ENCODE measurements around the gene CLASP2. TPM values are rescaled to one million over a fixed set of nuclear protein-coding genes. Genes with fewer than 3 reads are reported as not detected.
"Not testable (repeated sequence)": the region's sequence is repeated elsewhere in the genome, so short reads cannot be mapped to it uniquely, and the experiment has no call there.

CLASP2 gene
- total RNA-seq, 5 donors from 2014 or later (not counting 1 experiment from before 2014, with no cell fraction given), result 54.0 to 80.1 (median 60.5) TPM

DNA sequence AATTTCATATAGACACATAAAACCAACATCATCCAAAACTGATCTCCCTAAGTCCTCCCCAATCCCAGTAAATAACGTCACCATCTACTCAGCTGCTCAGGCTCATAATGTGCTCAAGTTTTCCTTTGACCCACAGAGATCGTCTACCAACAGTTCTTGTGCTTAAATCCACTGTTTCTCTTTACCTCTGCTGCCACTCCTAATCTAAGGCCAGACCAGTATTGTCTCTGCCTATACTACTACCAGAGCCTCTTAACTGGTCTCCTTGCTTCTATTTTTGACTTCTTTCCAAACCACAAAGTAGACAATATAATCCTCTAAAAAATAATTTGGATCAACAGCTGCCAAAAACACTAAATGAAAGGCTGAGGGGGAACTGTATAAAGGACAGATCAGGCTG lies 65.3 kb downstream of the CLASP2 start:
- Mint-ChIP-seq H3K27ac (no peak overlapping the region), H3K4me3 (no peak overlapping the region), H3K36me3 (no peaks in the 10 kb centered on the region), H3K4me1 (peaks cover 31 to 37% (median 34%) of the 10 kb centered on the region in 3 donors), H3K27me3 (no peaks in the 10 kb centered on the region), H3K9me3 (no peaks in the 10 kb centered on the region)
- 93% methylated on average over 2 of the region's 2 CpGs for WGBS (ENCODE audit: insufficient coverage)
- H3K9me3 ChIP-seq, result no peaks in the 10 kb centered on the region
- ATAC-seq (replicated peaks in 1 of 4) (no peak), DNase-seq (no peak)
- POLR2A ChIA-PET, result no interaction called here
- H3K4me3 ChIP-seq (ENCODE audit: control insufficient read depth in 1 of 2, extremely low read depth in 1 of 2, low read length in 1 of 2), result no peak overlapping the region
- H3K4me1 ChIP-seq (ENCODE audit: control insufficient read depth in 1 of 2, extremely low read depth in 1 of 2, insufficient read depth in 2 of 2, low read length in 2 of 2), result no peaks in the 10 kb centered on the region
- H3K36me3 ChIP-seq (ENCODE audit: control insufficient read depth in 2 of 2, extremely low read depth in 1 of 2, insufficient read depth in 1 of 2, low read length in 1 of 2), result no peaks in the 10 kb centered on the region
- CTCF ChIA-PET, result no interaction called here
- no peaks in the 10 kb centered on the region for H3K27me3 ChIP-seq (replicated peaks in 1 of 2; ENCODE audit: control insufficient read depth in 2 of 2, extremely low read depth in 1 of 2, insufficient read depth in 2 of 2, low read length in 1 of 2)
- H3K27ac ChIP-seq (ENCODE audit: low read length), result no peak overlapping the region

DNA sequence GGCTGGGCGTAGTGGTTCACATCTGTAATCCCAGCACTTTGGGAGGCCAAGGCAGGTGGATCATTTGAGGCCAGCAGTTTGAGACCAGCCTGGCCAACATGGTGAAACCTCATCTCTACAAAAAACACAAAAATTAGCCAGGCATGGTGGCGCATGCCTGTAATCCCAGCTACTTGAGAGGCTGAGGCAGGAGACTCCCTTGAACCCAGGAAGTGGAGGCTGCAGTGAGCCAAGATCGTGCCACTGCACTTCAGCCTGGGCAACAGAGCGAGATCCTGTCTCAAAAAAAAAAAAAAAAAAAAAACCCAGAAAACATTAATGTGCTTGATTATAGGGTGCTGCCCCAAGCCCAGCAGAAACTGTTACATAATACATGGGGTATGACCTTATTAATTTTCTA lies 67.0 kb downstream of the CLASP2 start:
- no CpG with 5 or more reads among the region's 4 CpGs for WGBS (ENCODE audit: insufficient coverage)
- H3K27me3 Mint-ChIP-seq; H3K4me3 ChIP-seq (ENCODE audit: control insufficient read depth in 1 of 2, extremely low read depth in 1 of 2, low read length in 1 of 2); ATAC-seq (replicated peaks in 1 of 4); H3K27me3 ChIP-seq (replicated peaks in 1 of 2; ENCODE audit: control insufficient read depth in 2 of 2, extremely low read depth in 1 of 2, insufficient read depth in 2 of 2, low read length in 1 of 2); H3K9me3 Mint-ChIP-seq; CTCF ChIA-PET; H3K27ac ChIP-seq (ENCODE audit: low read length); H3K27ac Mint-ChIP-seq; H3K4me1 ChIP-seq (ENCODE audit: control insufficient read depth in 1 of 2, extremely low read depth in 1 of 2, insufficient read depth in 2 of 2, low read length in 2 of 2); H3K4me3 Mint-ChIP-seq; H3K36me3 ChIP-seq (ENCODE audit: control insufficient read depth in 2 of 2, extremely low read depth in 1 of 2, insufficient read depth in 1 of 2, low read length in 1 of 2); H3K9me3 ChIP-seq; DNase-seq; H3K36me3 Mint-ChIP-seq: not testable (repeated sequence)
- POLR2A ChIA-PET, result interaction anchor here (0.7 to 1.1 kb wide), 2 partner anchors 79 to 210 kb away, joined by 3 to 12 read pairs; no protein-coding TSS in a partner anchor
- H3K4me1 Mint-ChIP-seq, result peaks cover 30 to 34% (median 31%) of the 10 kb centered on the region in 3 donors

DNA sequence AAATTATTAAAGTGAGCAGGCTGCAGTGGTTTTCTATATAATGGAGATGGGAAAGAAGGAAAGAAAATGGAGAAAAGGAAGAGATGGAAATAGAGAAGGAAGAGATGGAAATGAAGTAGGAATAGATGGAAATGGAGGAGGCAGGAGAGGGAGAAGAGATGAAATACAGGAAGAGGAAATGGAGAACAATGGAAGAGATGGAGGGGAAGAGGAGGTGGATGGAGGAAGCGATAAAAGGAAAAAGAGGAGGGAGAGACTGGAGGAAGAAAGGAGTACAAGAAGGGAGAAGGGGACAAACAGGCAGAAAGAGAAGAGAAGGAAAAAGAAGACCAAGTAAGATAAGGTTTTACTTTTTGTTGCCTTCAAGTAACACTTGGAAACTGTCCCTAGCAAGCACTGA lies 67.6 kb downstream of the CLASP2 start:
- Mint-ChIP-seq H3K4me1 (peaks cover 34 to 38% (median 36%) of the 10 kb centered on the region in 3 donors), H3K27ac (no peak overlapping the region)
- CTCF ChIA-PET, result no interaction called here

DNA sequence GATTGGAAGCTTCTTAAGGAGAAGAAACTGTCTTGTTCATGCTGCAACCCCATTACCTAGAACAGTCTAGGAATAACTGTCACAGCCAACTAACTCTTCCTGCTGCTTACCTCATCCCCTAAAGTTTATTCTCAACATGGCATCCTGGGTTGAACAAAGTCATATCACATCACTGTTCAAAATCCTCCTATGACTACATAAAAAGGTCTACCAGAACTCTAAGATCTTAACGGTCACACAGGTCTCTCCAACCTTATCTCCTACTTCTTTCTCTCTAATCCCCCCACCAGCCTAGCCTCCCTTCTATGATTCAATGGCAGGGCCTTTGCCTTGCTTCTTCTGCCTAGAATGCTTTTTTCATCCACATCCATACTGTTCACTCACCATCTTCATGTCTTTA lies 69.3 kb downstream of the CLASP2 start:
- Histone ChIP-seq H3K9me3 (no peaks in the 10 kb centered on the region), H3K4me3 (ENCODE audit: control insufficient read depth in 1 of 2, extremely low read depth in 1 of 2, low read length in 1 of 2) (no peak overlapping the region), H3K36me3 (ENCODE audit: control insufficient read depth in 2 of 2, extremely low read depth in 1 of 2, insufficient read depth in 1 of 2, low read length in 1 of 2) (peaks cover 0 to 2% of the 10 kb centered on the region in 2 donors), H3K27me3 (replicated peaks in 1 of 2; ENCODE audit: control insufficient read depth in 2 of 2, extremely low read depth in 1 of 2, insufficient read depth in 2 of 2, low read length in 1 of 2) (no peaks in the 10 kb centered on the region), H3K4me1 (ENCODE audit: control insufficient read depth in 1 of 2, extremely low read depth in 1 of 2, insufficient read depth in 2 of 2, low read length in 2 of 2) (peaks cover 0 to 7% of the 10 kb centered on the region in 2 experiments), H3K27ac (ENCODE audit: low read length) (no peak overlapping the region)
- H3K27ac Mint-ChIP-seq, result no peak overlapping the region
- WGBS (ENCODE audit: insufficient coverage), result 75% methylated on average over 1 of the region's 1 CpG
- H3K27me3 Mint-ChIP-seq, result no peaks in the 10 kb centered on the region
- no peaks in the 10 kb centered on the region for H3K9me3 Mint-ChIP-seq
- POLR2A ChIA-PET, result no interaction called here
- H3K4me3 Mint-ChIP-seq, result no peak overlapping the region
- ATAC-seq (replicated peaks in 1 of 4) (no peak), DNase-seq (no peak)
- CTCF ChIA-PET, result interaction anchor here in 1 of 2 donors (0.6 kb wide), 1 partner anchor 103 kb away, joined by 3 read pairs; no protein-coding TSS in a partner anchor
- peaks cover 30 to 34% (median 32%) of the 10 kb centered on the region in 3 donors for H3K4me1 Mint-ChIP-seq
- H3K36me3 Mint-ChIP-seq, result no peaks in the 10 kb centered on the region

More for the DNA sequence above, 67.6 kb downstream of the CLASP2 start:
- WGBS (ENCODE audit: insufficient coverage), result 100% methylated on average over 1 of the region's 1 CpG
- H3K4me3 ChIP-seq (ENCODE audit: control insufficient read depth in 1 of 2, extremely low read depth in 1 of 2, low read length in 1 of 2), result no peak overlapping the region
- POLR2A ChIA-PET, result interaction anchor here in 1 of 2 donors (0.6 to 0.7 kb wide), 2 partner anchors 8 to 78 kb away, joined by 5 to 12 read pairs; no protein-coding TSS in a partner anchor
- Mint-ChIP-seq H3K9me3 (no peaks in the 10 kb centered on the region), H3K36me3 (no peaks in the 10 kb centered on the region), H3K27me3 (no peaks in the 10 kb centered on the region), H3K4me3 (no peak overlapping the region)
- H3K4me1 ChIP-seq (ENCODE audit: control insufficient read depth in 1 of 2, extremely low read depth in 1 of 2, insufficient read depth in 2 of 2, low read length in 2 of 2), result peaks cover 0 to 4% of the 10 kb centered on the region in 2 experiments
- no peak overlapping the region for H3K27ac ChIP-seq (ENCODE audit: low read length)
- DNase-seq (no peak), ATAC-seq (replicated peaks in 1 of 4) (no peak)
- no peaks in the 10 kb centered on the region for H3K36me3 ChIP-seq (ENCODE audit: control insufficient read depth in 2 of 2, extremely low read depth in 1 of 2, insufficient read depth in 1 of 2, low read length in 1 of 2)
- no peaks in the 10 kb centered on the region for H3K27me3 ChIP-seq (replicated peaks in 1 of 2; ENCODE audit: control insufficient read depth in 2 of 2, extremely low read depth in 1 of 2, insufficient read depth in 2 of 2, low read length in 1 of 2)
- no peaks in the 10 kb centered on the region for H3K9me3 ChIP-seq

DNA sequence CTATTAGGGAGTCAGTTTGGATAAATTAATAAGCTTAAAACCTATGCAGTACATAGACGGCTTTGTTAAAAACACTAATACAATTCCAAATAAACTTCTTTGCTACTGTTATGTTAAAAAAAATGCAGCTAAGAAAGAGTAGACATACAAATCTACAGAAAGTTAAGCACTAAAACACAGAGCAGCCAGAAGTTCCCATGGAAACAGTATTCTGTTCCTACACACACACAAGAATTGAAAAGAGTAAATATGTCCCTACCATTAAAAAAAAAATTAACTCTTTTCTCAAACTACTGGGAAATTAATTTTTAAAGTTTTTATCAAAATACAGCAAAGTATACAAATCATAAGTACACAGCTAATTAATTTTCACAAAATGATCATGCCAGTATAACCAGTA lies 71.6 kb downstream of the CLASP2 start:
- Histone ChIP-seq H3K4me1 (ENCODE audit: control insufficient read depth in 1 of 2, extremely low read depth in 1 of 2, insufficient read depth in 2 of 2, low read length in 2 of 2) (peaks cover 0 to 7% of the 10 kb centered on the region in 2 experiments), H3K36me3 (ENCODE audit: control insufficient read depth in 2 of 2, extremely low read depth in 1 of 2, insufficient read depth in 1 of 2, low read length in 1 of 2) (peaks cover 0 to 2% of the 10 kb centered on the region in 2 donors), H3K27ac (ENCODE audit: low read length) (no peak overlapping the region), H3K9me3 (no peaks in the 10 kb centered on the region), H3K27me3 (replicated peaks in 1 of 2; ENCODE audit: control insufficient read depth in 2 of 2, extremely low read depth in 1 of 2, insufficient read depth in 2 of 2, low read length in 1 of 2) (no peaks in the 10 kb centered on the region), H3K4me3 (ENCODE audit: control insufficient read depth in 1 of 2, extremely low read depth in 1 of 2, low read length in 1 of 2) (no peak overlapping the region)
- Mint-ChIP-seq H3K4me3 (no peak overlapping the region), H3K27ac (no peak overlapping the region), H3K9me3 (no peaks in the 10 kb centered on the region), H3K4me1 (peaks cover 20 to 22% (median 21%) of the 10 kb centered on the region in 3 donors), H3K27me3 (no peaks in the 10 kb centered on the region), H3K36me3 (no peaks in the 10 kb centered on the region)
- ChIA-PET CTCF (interaction anchor here in 1 of 2 donors (0.6 to 2.1 kb wide), 3 partner anchors 10 to 141 kb away, joined by 5 to 12 read pairs (median 5); no protein-coding TSS in a partner anchor), POLR2A (no interaction called here)
- no peak for DNase-seq
- WGBS (ENCODE audit: insufficient coverage), result no CpG with 5 or more reads among the region's 1 CpG
- no peak for ATAC-seq (replicated peaks in 1 of 4)

DNA sequence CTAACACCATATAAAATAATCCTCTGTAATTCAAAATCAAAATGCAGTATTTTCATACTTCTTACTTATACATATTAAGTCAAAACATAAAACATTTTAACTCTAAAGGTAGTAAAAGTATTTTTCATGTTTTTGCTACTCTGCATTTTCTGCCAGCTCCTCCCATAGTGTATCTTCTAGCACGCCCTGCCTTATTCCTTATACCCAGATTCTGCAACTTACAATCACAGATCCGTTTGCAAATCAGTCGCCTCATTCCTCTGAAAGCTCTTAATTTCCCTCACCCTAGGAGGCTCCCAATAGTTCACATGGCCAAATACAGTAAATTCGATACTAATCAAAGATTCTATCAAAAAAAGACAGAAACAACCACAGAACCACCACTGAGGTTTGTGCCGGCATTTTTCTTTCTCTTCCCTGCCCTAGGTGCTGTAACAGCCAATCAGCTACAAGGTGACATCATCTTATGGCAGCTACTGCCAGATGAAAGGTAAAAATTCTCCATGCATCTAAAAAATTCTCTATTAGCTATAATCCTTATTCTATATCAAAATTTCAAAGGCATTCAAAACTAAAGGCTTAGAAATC lies 72.9 kb downstream of the CLASP2 start:
- Mint-ChIP-seq H3K36me3 (no peaks in the 10 kb centered on the region), H3K27me3 (no peaks in the 10 kb centered on the region), H3K4me3 (peak overlapping the region; percentile 61 to 77 (median 76)), H3K9me3 (no peaks in the 10 kb centered on the region), H3K4me1 (peaks cover 15 to 17% (median 15%) of the 10 kb centered on the region in 3 donors), H3K27ac (peak overlapping the region in 1 of 2 donors; percentile 7)
- DNase-seq (peak in 28 of 35 experiments; percentile 4 to 63 (median 20)), ATAC-seq (replicated peaks in 1 of 4) (peak; percentile 83 to 96 (median 86))
- ChIA-PET CTCF (interaction anchor here (0.6 to 2.1 kb wide), 5 partner anchors 9 to 529 kb away, joined by 3 to 12 read pairs (median 3); no protein-coding TSS in a partner anchor), POLR2A (no interaction called here)
- 60% methylated on average over 4 of the region's 5 CpGs for WGBS (ENCODE audit: insufficient coverage)
- H3K9me3 ChIP-seq, result no peaks in the 10 kb centered on the region
- no peak overlapping the region for H3K27ac ChIP-seq (ENCODE audit: low read length)
- H3K27me3 ChIP-seq (replicated peaks in 1 of 2; ENCODE audit: control insufficient read depth in 2 of 2, extremely low read depth in 1 of 2, insufficient read depth in 2 of 2, low read length in 1 of 2), result no peaks in the 10 kb centered on the region
- H3K36me3 ChIP-seq (ENCODE audit: control insufficient read depth in 2 of 2, extremely low read depth in 1 of 2, insufficient read depth in 1 of 2, low read length in 1 of 2), result peaks cover 0 to 2% of the 10 kb centered on the region in 2 donors
- H3K4me1 ChIP-seq (ENCODE audit: control insufficient read depth in 1 of 2, extremely low read depth in 1 of 2, insufficient read depth in 2 of 2, low read length in 2 of 2), result peaks cover 0 to 7% of the 10 kb centered on the region in 2 experiments
- peak overlapping the region in 1 of 2 donors; percentile 21 for H3K4me3 ChIP-seq (ENCODE audit: control insufficient read depth in 1 of 2, extremely low read depth in 1 of 2, low read length in 1 of 2)
